SHP77 (cell line): Measurements from ENCODE around the gene MR1.

Experiments used
- DNase-seq, 2 experiments: peaks; one replicate each; lab custom pipeline; 2025; lab: John Stamatoyannopoulos, UW

The MR1 gene

GRCh38 chr1:181108304-181108867 is 74.6 kb downstream of the MR1 start:
- DNase-seq = no peak

- DNase-seq = no peak
Observed at GRCh38 chr1:181110013-181110412, 76.2 kb downstream of the MR1 start.
